GM10266 (cell line): ENCODE measurements around the gene FGGY.

Experiments used
- DNase-seq: peaks from one replicate; pipeline ENCODE4 v3.0.0; 2012; ENCODE audit errors: extremely low spot score
- CTCF ChIP-seq: IDR thresholded peaks from 2 replicates; pipeline ENCODE4 v1.5.1; 2012; ENCODE audit warnings: mild to moderate bottlenecking, low read depth; ENCODE audit not compliant: control insufficient read depth, insufficient read depth; ENCODE audit errors: missing control alignments

The FGGY gene

GRCh38 chr1:59354709-59355337 is 57.9 kb downstream of the FGGY start:
- TF ChIP-seq CTCF: no peak
- DNase-seq: peak; percentile 64

- TF ChIP-seq CTCF: no peak
- DNase-seq: peak; percentile 17
Observed at GRCh38 chr1:59355361-59355760, 58.5 kb downstream of the FGGY start.

- DNase-seq: no peak
- no peak for TF ChIP-seq CTCF
Observed at GRCh38 chr1:59356627-59357026, 59.7 kb downstream of the FGGY start.

GRCh38 chr1:59357645-59358320 is 60.9 kb downstream of the FGGY start:
- DNase-seq: no peak
- TF ChIP-seq CTCF: no peak

- TF ChIP-seq CTCF: no peak
- DNase-seq: no peak
Observed at GRCh38 chr1:59359325-59359724, 62.4 kb downstream of the FGGY start.

- no peak for DNase-seq
- TF ChIP-seq CTCF: no peak
Observed at GRCh38 chr1:59360170-59360569, 63.3 kb downstream of the FGGY start.

- no peak for DNase-seq
- no peak for TF ChIP-seq CTCF
Observed at GRCh38 chr1:59360729-59361128, 63.8 kb downstream of the FGGY start.
